ENCODE results near the gene KIF5C.

GRCh38 chr2:148853458-148853857, 21.6 kb upstream of the KIF5C start:
- TF ChIP-seq POLR2AphosphoS5 (IDR thresholded peaks at IDR 0.05; ENCODE audit: borderline replicate concordance, low read depth, low read length) (no peak), EZH2 (IDR thresholded peaks at IDR 0.05) (no peak), FOXP2 (optimal IDR thresholded peaks at IDR 0.05; ENCODE audit: control extremely low read depth, extremely low read length, insufficient read depth) (no peak)

All from SK-N-MC (cell line).